Skin epidermis (tissue), 12 donors: ENCODE results near the gene R3HDM1.

Experiments
- H3K27ac ChIP-seq, 21 experiments: fragments of 200-600 bp; sonication (generic) in 11 of 21; one replicate each; pipeline ENCODE4 v1.5.0; 2020; ENCODE audit warnings: mild to moderate bottlenecking in 3 of 21, inconsistent platforms in 2 of 21, moderate library complexity in 2 of 21
- H3K4me3 ChIP-seq, 7 experiments: fragments of 200-600 bp; sonication (generic) in 2 of 7; one replicate each; pipeline ENCODE4 v1.5.0; 2020; ENCODE audit warnings: inconsistent platforms in 2 of 7, mild to moderate bottlenecking in 2 of 7, moderate library complexity in 1 of 7

R3HDM1 gene

GRCh38 chr2:135762530-135762929 is 231.2 kb downstream of the R3HDM1 start:
- no peak overlapping the region for H3K27ac ChIP-seq

GRCh38 chr2:135768863-135769262 is 237.6 kb downstream of the R3HDM1 start:
- H3K4me3 ChIP-seq = no peak overlapping the region
- H3K27ac ChIP-seq = no peak overlapping the region

More at GRCh38 chr2:135762530-135762929, 231.2 kb downstream of the R3HDM1 start:
- no peak overlapping the region for H3K4me3 ChIP-seq

- no peak overlapping the region for H3K4me3 ChIP-seq
- H3K27ac ChIP-seq = no peak overlapping the region
Observed at GRCh38 chr2:135773319-135773718, 242.0 kb downstream of the R3HDM1 start.

DNA sequence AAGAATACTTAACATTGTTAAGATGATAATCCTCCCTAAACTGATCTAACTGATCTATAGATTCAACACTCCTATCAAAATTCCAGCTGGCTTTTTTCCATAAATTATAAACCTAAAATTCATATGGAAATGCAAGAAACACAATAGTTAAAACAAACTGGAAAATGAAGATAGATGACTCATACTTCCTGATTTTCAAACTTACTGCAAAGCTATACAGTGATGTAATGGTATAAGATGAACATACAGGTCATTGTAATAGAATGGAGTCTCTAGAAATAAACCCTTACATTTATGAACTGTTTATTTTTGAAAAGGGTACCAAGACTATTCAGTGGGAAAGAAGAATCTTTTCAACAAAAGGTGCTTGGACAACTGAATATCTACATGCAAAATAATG is 242.6 kb downstream of the R3HDM1 start:
- Histone ChIP-seq H3K27ac (no peak overlapping the region), H3K4me3 (no peak overlapping the region)
